ENCODE results near the gene SNRPA1. TPM values are rescaled to one million over a fixed set of nuclear protein-coding genes. Genes with fewer than 3 reads are reported as not detected.

Gene SNRPA1
- total and polyA plus RNA-seq, 2 of the 13 experiments (the other 11 are each of a cell fraction or from before 2014, with no cell fraction given), result 41.2 to 108 TPM

- TF ChIP-seq, protein P1, sequence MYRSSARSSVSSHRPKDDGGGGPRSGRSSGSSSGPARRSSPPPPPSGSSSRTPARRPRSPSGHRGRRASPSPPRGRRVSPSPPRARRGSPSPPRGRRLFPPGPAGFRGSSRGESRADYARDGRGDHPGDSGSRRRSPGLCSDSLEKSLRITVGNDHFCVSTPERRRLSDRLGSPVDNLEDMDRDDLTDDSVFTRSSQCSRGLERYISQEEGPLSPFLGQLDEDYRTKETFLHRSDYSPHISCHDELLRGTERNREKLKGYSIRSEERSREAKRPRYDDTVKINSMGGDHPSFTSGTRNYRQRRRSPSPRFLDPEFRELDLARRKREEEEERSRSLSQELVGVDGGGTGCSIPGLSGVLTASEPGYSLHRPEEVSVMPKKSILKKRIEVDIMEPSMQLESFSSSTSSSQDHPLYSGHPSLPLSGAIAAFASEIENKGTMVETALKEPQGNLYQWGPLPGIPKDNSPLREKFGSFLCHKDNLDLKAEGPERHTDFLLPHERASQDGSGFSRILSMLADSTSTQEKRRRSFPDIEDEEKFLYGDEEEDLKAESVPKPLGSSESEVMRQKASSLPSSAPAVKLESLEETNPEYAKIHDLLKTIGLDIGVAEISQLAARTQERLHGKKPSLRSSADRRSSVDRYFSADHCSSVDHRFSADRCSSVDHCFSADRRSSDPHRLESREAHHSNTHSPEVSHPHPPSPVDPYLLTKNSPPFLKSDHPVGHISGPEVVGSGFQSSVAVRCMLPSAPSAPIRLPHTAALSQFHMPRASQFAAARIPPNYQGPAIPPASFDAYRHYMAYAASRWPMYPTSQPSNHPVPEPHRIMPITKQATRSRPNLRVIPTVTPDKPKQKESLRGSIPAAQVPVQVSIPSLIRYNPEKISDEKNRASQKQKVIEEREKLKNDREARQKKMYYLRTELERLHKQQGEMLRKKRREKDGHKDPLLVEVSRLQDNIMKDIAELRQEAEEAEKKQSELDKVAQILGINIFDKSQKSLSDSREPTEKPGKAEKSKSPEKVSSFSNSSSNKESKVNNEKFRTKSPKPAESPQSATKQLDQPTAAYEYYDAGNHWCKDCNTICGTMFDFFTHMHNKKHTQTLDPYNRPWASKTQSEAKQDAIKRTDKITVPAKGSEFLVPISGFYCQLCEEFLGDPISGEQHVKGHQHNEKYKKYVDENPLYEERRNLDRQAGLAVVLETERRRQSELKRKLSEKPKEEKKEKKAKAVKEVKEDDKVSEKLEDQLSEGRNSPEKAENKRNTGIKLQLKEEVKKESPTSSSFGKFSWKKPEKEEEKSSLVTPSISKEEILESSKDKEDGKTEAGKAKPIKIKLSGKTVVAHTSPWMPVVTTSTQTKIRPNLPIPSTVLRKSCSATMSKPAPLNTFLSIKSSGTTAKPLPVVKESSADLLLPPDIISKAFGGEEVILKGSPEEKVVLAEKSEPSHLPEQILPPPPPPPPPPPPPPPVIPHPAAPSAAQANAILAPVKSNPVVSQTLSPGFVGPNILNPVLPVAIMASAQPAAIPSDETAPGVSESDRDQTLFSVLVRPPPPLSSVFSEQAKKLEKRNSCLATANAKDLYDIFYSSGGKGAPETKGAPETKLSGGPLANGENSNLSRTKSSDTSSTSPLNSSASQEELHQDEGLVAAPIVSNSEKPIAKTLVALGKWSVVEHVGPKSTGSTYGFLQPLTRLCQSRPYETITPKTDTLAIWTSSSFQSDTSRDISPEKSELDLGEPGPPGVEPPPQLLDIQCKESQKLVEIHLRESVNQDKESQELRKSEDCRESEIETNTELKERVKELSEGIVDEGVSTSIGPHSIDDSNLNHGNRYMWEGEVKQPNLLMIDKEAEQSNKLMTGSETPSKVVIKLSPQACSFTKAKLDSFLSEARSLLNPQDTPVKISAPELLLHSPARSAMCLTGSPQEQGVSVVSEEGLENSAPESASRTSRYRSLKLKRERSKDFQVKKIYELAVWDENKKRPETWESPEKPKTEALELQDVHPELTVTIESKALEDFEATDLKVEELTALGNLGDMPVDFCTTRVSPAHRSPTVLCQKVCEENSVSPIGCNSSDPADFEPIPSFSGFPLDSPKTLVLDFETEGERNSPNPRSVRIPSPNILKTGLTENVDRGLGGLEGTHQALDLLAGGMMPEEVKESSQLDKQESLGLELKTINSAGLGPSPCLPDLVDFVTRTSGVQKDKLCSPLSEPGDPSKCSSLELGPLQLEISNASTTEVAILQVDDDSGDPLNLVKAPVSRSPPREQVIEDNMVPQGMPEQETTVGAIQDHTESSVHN (CRISPR knock-in tag; IDR thresholded peaks at IDR 0.05), result 0 out of 2 replicates have a peak, but pooled peaks have one; percentile 28
- TF ChIP-seq MED8 (CRISPR knock-in tag; IDR thresholded peaks at IDR 0.05; ENCODE audit: insufficient replicate concordance) (no peak), ZNF672 (CRISPR knock-in tag; IDR thresholded peaks at IDR 0.05) (no peak), TRAFD1 (CRISPR knock-in tag; IDR thresholded peaks at IDR 0.05; ENCODE audit: borderline replicate concordance) (no peak), ZNF24 (IDR thresholded peaks at IDR 0.05) (no peak), KDM5A (IDR thresholded peaks at IDR 0.05; ENCODE audit: borderline replicate concordance, low read length) (peak; percentile 59; the same call in 1 of the 2 replicates), ATF1 (CRISPR knock-in tag; IDR thresholded peaks at IDR 0.05) (no peak), ARNTL (CRISPR knock-in tag; IDR thresholded peaks at IDR 0.05) (no peak; the same call in 1 of the 2 replicates), THAP11 (CRISPR knock-in tag; IDR thresholded peaks at IDR 0.05) (peak; percentile 80), REXO4 (CRISPR knock-in tag; IDR thresholded peaks at IDR 0.05; ENCODE audit: borderline replicate concordance) (no peak), REPIN1 (CRISPR knock-in tag; IDR thresholded peaks at IDR 0.05; ENCODE audit: borderline replicate concordance, low read depth) (peak; percentile 75; the same call in 1 of the 2 replicates), MYPOP (CRISPR knock-in tag; IDR thresholded peaks at IDR 0.05) (peak; percentile 72; the same call in 1 of the 2 replicates), SMC3 (IDR thresholded peaks at IDR 0.05; ENCODE audit: low read length) (no peak), NFRKB (IDR thresholded peaks at IDR 0.05) (no peak), KAT8 (CRISPR knock-in tag; IDR thresholded peaks at IDR 0.05) (peak; percentile 46; the same call in 1 of the 2 replicates)
- TF ChIP-seq, protein P2, sequence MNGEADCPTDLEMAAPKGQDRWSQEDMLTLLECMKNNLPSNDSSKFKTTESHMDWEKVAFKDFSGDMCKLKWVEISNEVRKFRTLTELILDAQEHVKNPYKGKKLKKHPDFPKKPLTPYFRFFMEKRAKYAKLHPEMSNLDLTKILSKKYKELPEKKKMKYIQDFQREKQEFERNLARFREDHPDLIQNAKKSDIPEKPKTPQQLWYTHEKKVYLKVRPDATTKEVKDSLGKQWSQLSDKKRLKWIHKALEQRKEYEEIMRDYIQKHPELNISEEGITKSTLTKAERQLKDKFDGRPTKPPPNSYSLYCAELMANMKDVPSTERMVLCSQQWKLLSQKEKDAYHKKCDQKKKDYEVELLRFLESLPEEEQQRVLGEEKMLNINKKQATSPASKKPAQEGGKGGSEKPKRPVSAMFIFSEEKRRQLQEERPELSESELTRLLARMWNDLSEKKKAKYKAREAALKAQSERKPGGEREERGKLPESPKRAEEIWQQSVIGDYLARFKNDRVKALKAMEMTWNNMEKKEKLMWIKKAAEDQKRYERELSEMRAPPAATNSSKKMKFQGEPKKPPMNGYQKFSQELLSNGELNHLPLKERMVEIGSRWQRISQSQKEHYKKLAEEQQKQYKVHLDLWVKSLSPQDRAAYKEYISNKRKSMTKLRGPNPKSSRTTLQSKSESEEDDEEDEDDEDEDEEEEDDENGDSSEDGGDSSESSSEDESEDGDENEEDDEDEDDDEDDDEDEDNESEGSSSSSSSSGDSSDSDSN (CRISPR knock-in tag; IDR thresholded peaks at IDR 0.05), result peak; percentile 97
These were observed 17.8 kb downstream of the SNRPA1 start, which contains the start of gene SELENOS (continued) for GRCh38 chr15:101277038-101277822.

All from HepG2 (cell line).